Measurements from ENCODE around the gene SRPRB.

SRPRB gene

GRCh38 chr3:133855772-133856171 is 50.2 kb downstream of the SRPRB start:
- H2BK120ac ChIP-seq (ENCODE audit: low read depth, low read length): no peak overlapping the region
- WGBS, 2 donors (ENCODE audit: extremely low coverage in 2 of 2, insufficient read length in 2 of 2, insufficient replicate concordance in 1 of 2): no CpG with 5 or more reads among the region's 6 CpGs
- no peak overlapping the region for H4K91ac ChIP-seq (ENCODE audit: low read depth, low read length, poor library complexity)
- H2BK5ac ChIP-seq (ENCODE audit: low read length): no peak overlapping the region
- no peak overlapping the region for H2AFZ ChIP-seq (ENCODE audit: low read length)
- H3K36me3 ChIP-seq (replicated peaks in 1 of 2; ENCODE audit: control insufficient read depth in 2 of 2, insufficient read depth in 2 of 2, low read length in 2 of 2): no peaks in the 10 kb centered on the region
- H3K4me3 ChIP-seq (ENCODE audit: low read length in 2 of 2): no peak overlapping the region
- no peak overlapping the region for H3K27ac ChIP-seq (replicated peaks; ENCODE audit: low read length)
- H3K18ac ChIP-seq (ENCODE audit: low read length): no peak overlapping the region
- H3K23ac ChIP-seq (ENCODE audit: low read depth, low read length, poor library complexity): no peak overlapping the region
- H3K4ac ChIP-seq (ENCODE audit: low read length): no peak overlapping the region
- no peak overlapping the region for H2BK15ac ChIP-seq (ENCODE audit: low read length)
- no peak overlapping the region for H3K4me2 ChIP-seq (ENCODE audit: insufficient read depth, low read length, poor library complexity, severe bottlenecking)
- peaks cover 2% of the 10 kb centered on the region for H3K79me1 ChIP-seq (ENCODE audit: low read depth, low read length)
- no peaks in the 10 kb centered on the region for H3K9me3 ChIP-seq (replicated peaks in 1 of 2; ENCODE audit: control insufficient read depth in 2 of 2, insufficient read depth in 1 of 2, low read depth in 1 of 2, low read length in 2 of 2)
- H3K4me1 ChIP-seq (ENCODE audit: control insufficient read depth in 2 of 2, insufficient read depth in 1 of 2, low read depth in 1 of 2, low read length in 2 of 2): peaks cover 0 to 1% of the 10 kb centered on the region in 2 donors
- no peak overlapping the region for H3K9ac ChIP-seq (ENCODE audit: low read depth, low read length, poor library complexity)
- no peak overlapping the region for H2BK12ac ChIP-seq (ENCODE audit: low read length)
- DNase-seq (ENCODE audit: low spot score): no peak
- H4K8ac ChIP-seq (ENCODE audit: low read depth, low read length): no peak overlapping the region
- no peak overlapping the region for H2AK5ac ChIP-seq (ENCODE audit: low read depth, low read length)
- no peak overlapping the region for H3K14ac ChIP-seq (ENCODE audit: low read length)
- peaks cover 0 to 17% (median 0%) of the 10 kb centered on the region in 3 experiments for H3K27me3 ChIP-seq (ENCODE audit: control insufficient read depth in 3 of 3, insufficient read depth in 3 of 3, low read depth in 1 of 3, low read length in 3 of 3)

GRCh38 chr3:133856316-133856715 is 50.7 kb downstream of the SRPRB start:
- Histone ChIP-seq H2AFZ (ENCODE audit: low read length) (no peak overlapping the region), H2BK12ac (ENCODE audit: low read length) (no peak overlapping the region), H3K4me3 (ENCODE audit: low read length in 2 of 2) (no peak overlapping the region), H2BK5ac (ENCODE audit: low read length) (no peak overlapping the region), H2BK15ac (ENCODE audit: low read length) (no peak overlapping the region), H3K79me1 (ENCODE audit: low read depth, low read length) (peaks cover 2% of the 10 kb centered on the region), H2AK5ac (ENCODE audit: low read depth, low read length) (no peak overlapping the region), H4K91ac (ENCODE audit: low read depth, low read length, poor library complexity) (no peak overlapping the region), H3K9ac (ENCODE audit: low read depth, low read length, poor library complexity) (no peak overlapping the region), H3K9me3 (replicated peaks in 1 of 2; ENCODE audit: control insufficient read depth in 2 of 2, insufficient read depth in 1 of 2, low read depth in 1 of 2, low read length in 2 of 2) (no peaks in the 10 kb centered on the region), H3K14ac (ENCODE audit: low read length) (no peak overlapping the region), H2BK120ac (ENCODE audit: low read depth, low read length) (no peak overlapping the region), H4K8ac (ENCODE audit: low read depth, low read length) (no peak overlapping the region), H3K18ac (ENCODE audit: low read length) (no peak overlapping the region), H3K4ac (ENCODE audit: low read length) (no peak overlapping the region), H3K23ac (ENCODE audit: low read depth, low read length, poor library complexity) (no peak overlapping the region), H3K27me3 (ENCODE audit: control insufficient read depth in 3 of 3, insufficient read depth in 3 of 3, low read depth in 1 of 3, low read length in 3 of 3) (peaks cover 0 to 20% (median 0%) of the 10 kb centered on the region in 3 experiments), H3K4me2 (ENCODE audit: insufficient read depth, low read length, poor library complexity, severe bottlenecking) (no peak overlapping the region), H3K36me3 (replicated peaks in 1 of 2; ENCODE audit: control insufficient read depth in 2 of 2, insufficient read depth in 2 of 2, low read length in 2 of 2) (no peaks in the 10 kb centered on the region), H3K27ac (replicated peaks; ENCODE audit: low read length) (no peak overlapping the region), H3K4me1 (ENCODE audit: control insufficient read depth in 2 of 2, insufficient read depth in 1 of 2, low read depth in 1 of 2, low read length in 2 of 2) (peaks cover 0 to 1% of the 10 kb centered on the region in 2 donors)
- WGBS, 2 donors (ENCODE audit: extremely low coverage in 2 of 2, insufficient read length in 2 of 2, insufficient replicate concordance in 1 of 2): no CpG with 5 or more reads among the region's 2 CpGs
- DNase-seq (ENCODE audit: low spot score): no peak

GRCh38 chr3:133857767-133858166 is 52.2 kb downstream of the SRPRB start:
- Histone ChIP-seq H3K27ac (replicated peaks; ENCODE audit: low read length) (no peak overlapping the region), H2BK15ac (ENCODE audit: low read length) (no peak overlapping the region), H3K9ac (ENCODE audit: low read depth, low read length, poor library complexity) (no peak overlapping the region), H4K91ac (ENCODE audit: low read depth, low read length, poor library complexity) (no peak overlapping the region), H3K4me2 (ENCODE audit: insufficient read depth, low read length, poor library complexity, severe bottlenecking) (no peak overlapping the region), H3K23ac (ENCODE audit: low read depth, low read length, poor library complexity) (no peak overlapping the region), H3K18ac (ENCODE audit: low read length) (no peak overlapping the region), H3K14ac (ENCODE audit: low read length) (no peak overlapping the region), H2BK12ac (ENCODE audit: low read length) (no peak overlapping the region), H3K27me3 (ENCODE audit: control insufficient read depth in 3 of 3, insufficient read depth in 3 of 3, low read depth in 1 of 3, low read length in 3 of 3) (peaks cover 0 to 30% (median 0%) of the 10 kb centered on the region in 3 experiments), H3K9me3 (replicated peaks in 1 of 2; ENCODE audit: control insufficient read depth in 2 of 2, insufficient read depth in 1 of 2, low read depth in 1 of 2, low read length in 2 of 2) (no peaks in the 10 kb centered on the region), H2AK5ac (ENCODE audit: low read depth, low read length) (no peak overlapping the region), H3K4me1 (ENCODE audit: control insufficient read depth in 2 of 2, insufficient read depth in 1 of 2, low read depth in 1 of 2, low read length in 2 of 2) (peaks cover 0 to 1% of the 10 kb centered on the region in 2 donors), H3K36me3 (replicated peaks in 1 of 2; ENCODE audit: control insufficient read depth in 2 of 2, insufficient read depth in 2 of 2, low read length in 2 of 2) (no peaks in the 10 kb centered on the region), H2BK5ac (ENCODE audit: low read length) (no peak overlapping the region), H3K79me1 (ENCODE audit: low read depth, low read length) (peaks cover 3% of the 10 kb centered on the region), H4K8ac (ENCODE audit: low read depth, low read length) (no peak overlapping the region), H2BK120ac (ENCODE audit: low read depth, low read length) (no peak overlapping the region), H3K4ac (ENCODE audit: low read length) (no peak overlapping the region), H2AFZ (ENCODE audit: low read length) (no peak overlapping the region), H3K4me3 (ENCODE audit: low read length in 2 of 2) (no peak overlapping the region)
- DNase-seq (ENCODE audit: low spot score): no peak
- no CpG with 5 or more reads among the region's 8 CpGs for WGBS, 2 donors (ENCODE audit: extremely low coverage in 2 of 2, insufficient read length in 2 of 2, insufficient replicate concordance in 1 of 2)

- Histone ChIP-seq H2BK15ac (ENCODE audit: low read length) (no peak overlapping the region), H3K36me3 (replicated peaks in 1 of 2; ENCODE audit: control insufficient read depth in 2 of 2, insufficient read depth in 2 of 2, low read length in 2 of 2) (no peaks in the 10 kb centered on the region), H3K23ac (ENCODE audit: low read depth, low read length, poor library complexity) (no peak overlapping the region), H3K14ac (ENCODE audit: low read length) (no peak overlapping the region), H4K8ac (ENCODE audit: low read depth, low read length) (no peak overlapping the region), H3K27ac (replicated peaks; ENCODE audit: low read length) (no peak overlapping the region), H2AFZ (ENCODE audit: low read length) (no peak overlapping the region), H2BK120ac (ENCODE audit: low read depth, low read length) (no peak overlapping the region), H3K4me1 (ENCODE audit: control insufficient read depth in 2 of 2, insufficient read depth in 1 of 2, low read depth in 1 of 2, low read length in 2 of 2) (peaks cover 0 to 1% of the 10 kb centered on the region in 2 donors), H3K27me3 (ENCODE audit: control insufficient read depth in 3 of 3, insufficient read depth in 3 of 3, low read depth in 1 of 3, low read length in 3 of 3) (peaks cover 0 to 30% (median 0%) of the 10 kb centered on the region in 3 experiments), H3K4me3 (ENCODE audit: low read length in 2 of 2) (no peak overlapping the region), H2AK5ac (ENCODE audit: low read depth, low read length) (no peak overlapping the region), H2BK12ac (ENCODE audit: low read length) (no peak overlapping the region), H4K91ac (ENCODE audit: low read depth, low read length, poor library complexity) (no peak overlapping the region), H3K9ac (ENCODE audit: low read depth, low read length, poor library complexity) (no peak overlapping the region), H3K4me2 (ENCODE audit: insufficient read depth, low read length, poor library complexity, severe bottlenecking) (no peak overlapping the region), H3K18ac (ENCODE audit: low read length) (no peak overlapping the region), H3K79me1 (ENCODE audit: low read depth, low read length) (peaks cover 3% of the 10 kb centered on the region), H3K4ac (ENCODE audit: low read length) (no peak overlapping the region), H2BK5ac (ENCODE audit: low read length) (no peak overlapping the region), H3K9me3 (replicated peaks in 1 of 2; ENCODE audit: control insufficient read depth in 2 of 2, insufficient read depth in 1 of 2, low read depth in 1 of 2, low read length in 2 of 2) (no peaks in the 10 kb centered on the region)
- DNase-seq (ENCODE audit: low spot score): no peak
- no CpG with 5 or more reads among the region's 12 CpGs for WGBS, 2 donors (ENCODE audit: extremely low coverage in 2 of 2, insufficient read length in 2 of 2, insufficient replicate concordance in 1 of 2)
Measured at GRCh38 chr3:133859381-133860234, 54.0 kb downstream of the SRPRB start.
